Ascending aorta (tissue), 2 donors: Measurements from ENCODE around the gene TMEM169. TPM values are rescaled to one million over a fixed set of nuclear protein-coding genes. Genes with fewer than 3 reads are reported as not detected.

Experiments used
- DNase-seq, 2 donors: peaks; one replicate each; pipeline ENCODE4 v3.0.0-alpha.2; 2019; ENCODE audit warnings: low spot score in 2 of 2
- H3K27ac ChIP-seq, 2 donors: fragments of 200-600 bp; sonication (generic); one replicate each; pipeline ENCODE4 v1.5.1; 2016 to 2017; ENCODE audit warnings: mild to moderate bottlenecking in 1 of 2
- H3K27me3 ChIP-seq: fragments of 200-600 bp; sonication (generic); one replicate; pipeline ENCODE4 v1.5.1; 2017
- H3K36me3 ChIP-seq, 2 donors: fragments of 200-600 bp; sonication (generic); one replicate each; pipeline ENCODE4 v1.5.1; 2016
- H3K4me1 ChIP-seq, 2 donors: fragments of 200-600 bp; sonication (generic); one replicate each; pipeline ENCODE4 v1.5.1; 2016 to 2017; ENCODE audit warnings: mild to moderate bottlenecking in 1 of 2
- H3K4me3 ChIP-seq, 2 donors: fragments of 200-600 bp; sonication (generic); one replicate each; pipeline ENCODE4 v1.5.1; 2016 to 2017; ENCODE audit warnings: mild to moderate bottlenecking in 1 of 2
- H3K9me3 ChIP-seq, 2 donors: fragments of 200-600 bp; sonication (generic); one replicate each; pipeline ENCODE4 v1.5.1; 2016
- CTCF ChIP-seq, 3 experiments: fragments of 200-600 bp in 2 of 3; fragments of 450-650 bp in 1 of 3; sonication (generic) in 2 of 3; IDR thresholded peaks; one replicate each; pipeline ENCODE4 v1.5.1; 2016 to 2019; ENCODE audit warnings: antibody characterized with exemption in 3 of 3, mild to moderate bottlenecking in 1 of 3, moderate library complexity in 1 of 3
- intact Hi-C: fragments of 100-400 bp; cut with DNase I; formaldehyde crosslinking; loops from one replicate; pipeline ENCODE4 v1.15.1; 2023
- total RNA-seq: library from RNA; depleted of rRNA; stranded (reverse); fragments of >200 nt; gene quantifications from one replicate; pipeline ENCODE4 v1.1.0, GENCODE V29; 2016

The TMEM169 gene
- total RNA-seq, 1 donor from 2014 or later: 7.3 TPM

- intact Hi-C loops: no loop called here
- Histone ChIP-seq H3K36me3 (no peaks in the 10 kb centered on the region), H3K4me1 (no peaks in the 10 kb centered on the region)
Observed at GRCh38 chr2:216052420-216052819, 29.3 kb upstream of the TMEM169 start.

GRCh38 chr2:216055680-216056079 lies 26.0 kb upstream of the TMEM169 start:
- DNase-seq: no peak
- Histone ChIP-seq H3K27me3 (no peaks in the 10 kb centered on the region), H3K27ac (no peak overlapping the region), H3K4me1 (no peaks in the 10 kb centered on the region), H3K4me3 (no peak overlapping the region), H3K9me3 (no peaks in the 10 kb centered on the region), H3K36me3 (peaks cover 0 to 3% of the 10 kb centered on the region in 2 donors)
- TF ChIP-seq CTCF (IDR thresholded peaks at IDR 0.05): no peak
- intact Hi-C loops: no loop called here

More at GRCh38 chr2:216052420-216052819, 29.3 kb upstream of the TMEM169 start:
- TF ChIP-seq CTCF (IDR thresholded peaks at IDR 0.05): no peak
- H3K27ac ChIP-seq: no peak overlapping the region
- DNase-seq: no peak
- H3K4me3 ChIP-seq: no peak overlapping the region
- no peaks in the 10 kb centered on the region for H3K9me3 ChIP-seq
- no peaks in the 10 kb centered on the region for H3K27me3 ChIP-seq

GRCh38 chr2:216056739-216057138 lies 25.0 kb upstream of the TMEM169 start:
- peaks cover 0 to 3% of the 10 kb centered on the region in 2 donors for H3K36me3 ChIP-seq
- no peak for TF ChIP-seq CTCF (IDR thresholded peaks at IDR 0.05)
- intact Hi-C loops: no loop called here
- no peak overlapping the region for H3K4me3 ChIP-seq
- no peak overlapping the region for H3K27ac ChIP-seq
- H3K4me1 ChIP-seq: no peaks in the 10 kb centered on the region
- no peak for DNase-seq
- H3K27me3 ChIP-seq: no peaks in the 10 kb centered on the region
- no peaks in the 10 kb centered on the region for H3K9me3 ChIP-seq

GRCh38 chr2:216057688-216058193 lies 24.0 kb upstream of the TMEM169 start:
- no peaks in the 10 kb centered on the region for H3K9me3 ChIP-seq
- no peak for DNase-seq
- no peaks in the 10 kb centered on the region for H3K27me3 ChIP-seq
- TF ChIP-seq CTCF (IDR thresholded peaks at IDR 0.05): no peak
- no peak overlapping the region for H3K4me3 ChIP-seq
- intact Hi-C loops: no loop called here
- H3K4me1 ChIP-seq: no peaks in the 10 kb centered on the region
- H3K27ac ChIP-seq: no peak overlapping the region
- H3K36me3 ChIP-seq: peaks cover 6 to 9% of the 10 kb centered on the region in 2 donors

- no peak overlapping the region for H3K27ac ChIP-seq
- intact Hi-C loops: no loop called here
Observed at GRCh38 chr2:216059233-216059834, 22.4 kb upstream of the TMEM169 start.

More at GRCh38 chr2:216059233-216059834, 22.4 kb upstream of the TMEM169 start:
- Histone ChIP-seq H3K4me1 (no peaks in the 10 kb centered on the region), H3K27me3 (no peaks in the 10 kb centered on the region), H3K36me3 (peaks cover 7 to 9% of the 10 kb centered on the region in 2 donors), H3K9me3 (no peaks in the 10 kb centered on the region), H3K4me3 (no peak overlapping the region)
- no peak for TF ChIP-seq CTCF (IDR thresholded peaks at IDR 0.05)
- DNase-seq: no peak
